HuH-7 (cell line): Measurements from ENCODE around the gene RUVBL2.
"Not testable (repeated sequence)": the region's sequence is repeated elsewhere in the genome, so short reads cannot be mapped to it uniquely, and the experiment has no call there.

Experiments used
- DNase-seq: peaks from one replicate; pipeline ENCODE4 v3.0.0; 2011; ENCODE audit warnings: low spot score

Gene RUVBL2

DNA sequence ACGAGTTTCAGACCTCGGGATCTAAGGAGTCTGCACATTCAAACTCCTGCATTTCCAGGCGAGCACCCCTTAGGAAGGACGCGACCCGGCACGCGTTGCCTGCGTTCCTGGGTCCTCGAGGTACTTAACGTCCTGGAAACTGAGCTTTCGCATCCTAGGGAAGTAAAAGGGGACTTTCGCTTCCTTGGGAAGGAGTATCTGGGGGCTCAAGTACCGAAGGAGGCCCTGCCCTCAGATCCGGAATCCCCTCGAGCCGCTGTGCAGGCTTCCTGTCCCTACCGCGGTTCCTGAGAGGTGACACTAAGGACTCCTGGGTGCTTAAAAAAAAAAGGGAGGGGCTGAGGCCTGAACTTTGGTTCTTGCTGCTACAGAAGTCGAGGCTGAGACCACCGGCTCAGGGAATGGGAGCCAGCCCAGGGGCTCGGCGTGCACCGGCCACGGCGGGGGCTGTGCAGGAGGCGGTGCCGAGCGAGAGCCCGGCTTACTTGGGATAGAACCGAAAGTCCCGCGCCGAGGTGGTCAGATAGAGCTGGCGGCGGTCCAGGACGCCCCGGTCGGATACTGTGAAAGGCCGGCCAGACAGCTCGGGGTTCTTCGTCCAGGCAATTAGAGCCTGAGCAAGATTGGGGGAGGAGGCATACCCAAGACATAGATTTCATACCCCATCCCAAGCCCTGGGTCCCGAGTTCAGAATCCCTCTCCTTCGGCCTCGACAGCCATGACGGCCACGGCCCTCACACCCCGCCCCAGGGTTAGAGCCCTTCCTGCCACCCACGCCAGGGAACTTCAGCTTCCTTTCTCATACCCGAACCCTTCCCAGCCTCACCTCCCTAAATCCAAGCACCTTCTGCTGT is 24.9 kb downstream of the RUVBL2 start:
- not testable (repeated sequence) for DNase-seq

DNA sequence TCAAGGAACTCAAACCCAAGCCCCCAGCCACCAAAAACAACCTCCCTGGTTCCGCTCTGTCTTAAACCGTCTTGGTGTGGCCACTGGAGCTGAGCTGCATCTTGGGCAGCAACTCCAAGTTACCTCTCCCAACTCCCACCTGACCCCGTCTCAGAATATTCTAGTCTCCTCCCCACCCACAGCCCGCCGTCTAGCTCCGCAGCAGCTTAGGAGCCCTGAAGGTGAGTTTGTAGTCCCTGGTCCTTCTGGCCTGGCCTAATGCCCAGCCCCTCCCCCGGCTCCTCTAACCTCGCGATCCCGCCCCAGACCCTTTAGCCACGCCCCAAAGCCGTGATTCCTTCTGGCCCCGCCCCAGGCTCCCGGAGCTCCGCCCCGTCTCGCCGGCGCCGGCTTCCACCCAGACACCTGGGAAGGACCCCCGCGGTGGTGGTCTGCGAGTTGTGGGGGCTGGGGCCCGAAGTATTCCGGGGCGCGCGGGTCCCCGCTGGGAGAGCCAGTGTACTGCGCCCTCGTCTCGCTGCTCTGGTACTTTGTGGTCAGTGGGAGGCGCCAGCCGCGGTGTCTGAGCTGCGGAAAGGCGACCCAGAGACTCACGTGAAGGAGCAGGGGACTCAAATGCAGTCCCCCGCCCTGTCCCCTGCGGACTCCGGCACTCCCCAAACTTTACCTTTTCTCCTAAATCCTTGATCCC is 25.7 kb downstream of the RUVBL2 start:
- peak; percentile 94 for DNase-seq

DNA sequence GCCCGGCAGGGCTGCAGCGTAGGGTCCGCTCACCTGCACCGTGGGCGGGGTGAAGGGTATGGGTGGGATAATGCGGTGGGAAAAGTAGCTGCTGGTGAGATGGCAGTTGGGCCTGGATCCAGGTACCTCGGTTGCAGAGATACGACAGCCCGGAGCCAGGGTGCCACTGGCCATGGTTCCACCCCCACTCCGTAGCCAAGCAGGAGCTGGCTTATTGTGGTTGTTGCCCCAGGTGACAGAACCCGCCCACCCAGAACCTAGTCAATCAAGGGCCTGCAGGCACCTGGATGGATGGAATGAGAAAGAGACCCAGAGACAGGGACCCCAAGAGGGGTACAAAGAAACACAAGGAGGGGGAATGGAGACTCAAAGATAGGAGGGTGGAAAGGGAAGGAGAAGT is 26.7 kb downstream of the RUVBL2 start:
- no peak for DNase-seq

DNA sequence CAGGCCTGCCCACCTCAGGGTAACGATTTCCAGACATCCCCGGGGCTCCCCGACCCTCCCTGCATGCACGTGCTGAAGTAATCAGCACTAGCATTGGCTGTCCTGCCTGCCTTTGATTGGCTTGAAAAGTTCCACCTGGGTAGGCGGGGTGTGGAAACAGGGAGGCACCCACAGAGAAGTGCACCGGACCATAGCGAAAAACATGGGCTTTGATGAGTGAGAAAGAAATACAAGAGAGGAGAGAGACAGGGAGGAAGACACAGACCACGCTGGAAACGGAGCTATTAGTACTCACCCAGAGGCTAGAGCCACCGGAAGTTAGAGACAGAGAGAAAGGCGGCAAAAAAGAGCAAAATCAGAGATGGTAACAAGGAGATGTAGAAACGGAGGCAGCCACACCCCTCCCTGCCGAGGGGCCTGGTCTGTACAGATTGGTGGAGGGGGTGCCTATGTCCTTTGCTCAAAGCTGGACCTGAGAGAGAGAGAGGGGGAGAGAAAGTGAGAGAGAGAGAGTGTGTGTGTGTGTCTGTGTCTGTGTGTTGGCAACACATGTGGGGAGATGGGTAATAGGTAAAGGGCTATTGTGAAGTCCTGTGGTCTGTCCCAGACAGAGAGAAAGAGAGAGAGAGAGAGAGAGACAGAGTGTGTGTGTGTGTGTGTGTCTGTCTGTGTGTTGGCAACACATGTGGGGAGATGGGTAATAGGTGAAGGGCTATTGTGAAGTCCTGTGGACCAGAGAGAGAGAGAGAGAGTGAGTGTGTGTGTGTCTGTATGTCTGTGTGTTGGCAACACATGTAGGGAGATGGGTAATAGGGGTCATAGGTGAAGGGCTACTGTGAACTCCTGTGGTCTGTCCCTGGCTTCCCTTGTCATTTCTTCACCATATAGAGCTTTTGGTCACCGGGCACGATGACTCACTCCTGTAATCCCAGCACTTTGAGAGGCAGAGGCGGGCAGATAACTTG is 27.5 kb downstream of the RUVBL2 start:
- no peak for DNase-seq

DNA sequence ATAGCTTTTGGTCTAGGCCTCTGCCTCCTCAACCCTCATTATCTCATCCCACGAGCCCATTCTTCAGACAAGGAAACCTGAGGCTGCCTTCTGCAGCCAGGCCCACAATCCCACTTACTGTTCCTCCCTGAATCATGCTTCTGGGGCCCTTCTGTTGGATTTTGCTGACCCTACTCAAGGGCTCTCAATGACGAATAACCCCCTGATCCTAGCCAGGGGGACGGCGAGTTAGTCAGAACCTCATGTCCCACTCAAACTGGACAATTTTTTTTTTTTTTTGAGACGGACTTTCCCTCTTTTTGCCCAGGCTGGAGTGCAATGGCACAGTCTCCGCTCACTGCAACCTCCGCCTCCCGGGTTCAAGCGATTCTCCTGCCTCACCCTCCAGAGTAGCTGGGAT is 28.4 kb downstream of the RUVBL2 start:
- DNase-seq, result no peak

DNA sequence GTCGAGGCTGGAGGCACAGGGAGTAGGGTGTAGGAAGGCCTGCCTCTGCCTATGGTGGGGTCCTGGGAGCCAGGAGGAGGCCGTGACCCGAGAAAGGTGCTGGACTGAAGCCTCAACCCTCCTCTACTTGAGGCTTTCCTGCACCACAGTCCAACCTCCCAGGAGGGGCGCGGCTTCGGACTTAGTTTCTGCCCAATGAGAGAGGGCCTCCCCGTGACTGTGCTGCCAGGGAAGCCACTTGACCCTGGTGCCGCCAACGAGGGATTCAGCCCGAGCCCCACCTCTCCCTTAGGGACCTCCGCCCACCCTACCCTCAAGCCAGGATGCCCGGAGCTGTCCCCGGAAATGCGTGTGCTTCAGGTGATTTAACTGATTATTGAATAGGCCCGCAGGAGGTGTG is 30.5 kb downstream of the RUVBL2 start, which contains the start of gene CGB3:
Gene CGB3, minus strand, starts transcription at position 101 of the 400 bp plus-strand sequence. CDS start 362 bp downstream, outside the sequence.
- not testable (repeated sequence) for DNase-seq

DNA sequence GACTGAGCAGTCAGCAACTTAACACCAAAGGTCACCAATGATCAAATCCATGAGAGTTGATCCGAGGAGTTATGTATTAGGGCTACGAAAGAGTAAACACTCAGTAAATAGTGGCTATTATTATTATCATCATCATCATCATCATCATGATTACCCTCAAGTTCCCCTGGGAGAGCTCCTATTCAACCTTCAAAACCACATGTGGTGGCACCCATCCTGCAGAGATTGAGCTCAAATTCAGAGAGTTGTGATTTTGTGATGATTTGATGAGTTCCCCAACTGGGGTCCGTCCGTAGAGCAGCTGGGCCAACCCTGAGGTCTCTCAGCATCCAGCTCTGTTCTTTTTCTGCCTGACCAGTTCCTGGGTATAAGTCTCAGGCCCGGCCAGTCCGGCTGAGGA is 31.4 kb downstream of the RUVBL2 start:
- DNase-seq, result not testable (repeated sequence)

DNA sequence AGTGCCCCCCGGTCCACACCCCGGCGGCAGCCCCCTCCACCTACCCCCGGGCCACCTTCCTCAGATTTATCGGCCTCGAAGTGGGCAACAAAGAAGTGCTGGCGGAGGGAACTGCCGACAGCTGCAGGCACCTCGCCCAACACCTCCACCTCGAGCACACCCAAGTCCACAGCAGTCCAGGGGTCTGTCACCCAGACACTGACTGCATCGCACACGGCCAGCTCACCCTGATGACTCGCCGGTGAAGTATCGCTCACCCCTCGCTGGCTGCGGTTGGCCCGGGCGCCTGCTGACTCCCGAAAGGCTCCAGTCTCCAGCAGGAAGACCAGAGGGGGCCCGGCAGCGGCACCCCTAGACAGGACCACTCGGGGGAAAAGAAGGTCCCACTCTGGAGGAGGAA is 31.9 kb downstream of the RUVBL2 start:
- DNase-seq, result not testable (repeated sequence)

DNA sequence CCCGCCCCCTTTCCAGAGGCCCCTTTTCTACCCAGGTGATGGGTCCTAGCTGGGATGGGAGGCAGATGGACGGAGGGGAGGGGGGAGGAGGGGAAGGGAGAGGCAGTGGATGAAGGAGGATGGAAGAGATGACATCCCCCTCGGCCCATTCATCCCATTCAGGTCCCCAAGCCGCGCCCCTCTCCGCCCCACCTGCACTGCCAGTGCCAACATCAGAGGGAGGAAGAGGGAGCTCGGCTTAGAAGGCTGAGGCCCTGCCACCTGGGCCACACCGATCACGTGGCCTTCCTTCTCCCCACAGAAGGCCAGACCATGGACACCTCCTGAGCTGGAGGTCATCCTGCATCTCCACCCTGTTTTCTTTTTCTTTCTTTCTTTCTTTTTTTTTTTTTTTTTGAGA is 35.0 kb downstream of the RUVBL2 start:
- DNase-seq, result not testable (repeated sequence)

DNA sequence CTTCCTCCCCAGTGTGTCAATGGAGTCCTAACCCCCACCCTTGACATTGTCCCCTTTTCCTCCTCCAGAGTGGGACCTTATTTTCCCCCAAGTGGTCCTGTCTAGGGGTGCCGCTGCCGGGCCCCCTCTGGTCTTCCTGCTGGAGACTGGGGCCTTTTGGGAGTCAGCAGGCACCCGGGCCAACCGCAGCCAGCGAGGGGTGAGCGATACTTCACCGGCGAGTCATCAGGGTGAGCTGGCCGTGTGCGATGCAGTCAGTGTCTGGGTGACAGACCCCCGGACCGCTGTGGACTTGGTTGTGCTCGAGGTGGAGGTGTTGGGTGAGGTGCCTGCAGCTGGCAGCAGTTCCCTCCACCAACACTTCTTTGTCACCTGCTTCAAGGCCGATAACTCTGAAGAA is 36.1 kb downstream of the RUVBL2 start:
- DNase-seq, result not testable (repeated sequence)

DNA sequence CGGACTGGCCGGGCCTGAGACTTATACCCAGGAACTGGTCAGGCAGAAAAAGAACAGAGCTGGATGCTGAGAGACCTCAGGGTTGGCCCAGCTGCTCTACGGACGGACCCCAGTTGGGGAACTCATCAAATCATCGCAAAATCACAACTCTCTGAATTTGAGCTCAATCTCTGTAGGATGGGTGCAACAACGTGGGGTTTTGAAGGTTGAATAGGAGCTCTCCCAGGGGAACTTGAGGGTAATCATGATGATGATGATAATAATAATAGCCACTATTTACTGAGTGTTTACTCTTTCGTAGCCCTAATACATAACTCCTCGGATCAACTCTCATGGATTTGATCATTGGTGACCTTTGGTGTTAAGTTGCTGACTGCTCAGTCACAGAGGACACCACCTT is 36.6 kb downstream of the RUVBL2 start:
- DNase-seq, result not testable (repeated sequence)

DNA sequence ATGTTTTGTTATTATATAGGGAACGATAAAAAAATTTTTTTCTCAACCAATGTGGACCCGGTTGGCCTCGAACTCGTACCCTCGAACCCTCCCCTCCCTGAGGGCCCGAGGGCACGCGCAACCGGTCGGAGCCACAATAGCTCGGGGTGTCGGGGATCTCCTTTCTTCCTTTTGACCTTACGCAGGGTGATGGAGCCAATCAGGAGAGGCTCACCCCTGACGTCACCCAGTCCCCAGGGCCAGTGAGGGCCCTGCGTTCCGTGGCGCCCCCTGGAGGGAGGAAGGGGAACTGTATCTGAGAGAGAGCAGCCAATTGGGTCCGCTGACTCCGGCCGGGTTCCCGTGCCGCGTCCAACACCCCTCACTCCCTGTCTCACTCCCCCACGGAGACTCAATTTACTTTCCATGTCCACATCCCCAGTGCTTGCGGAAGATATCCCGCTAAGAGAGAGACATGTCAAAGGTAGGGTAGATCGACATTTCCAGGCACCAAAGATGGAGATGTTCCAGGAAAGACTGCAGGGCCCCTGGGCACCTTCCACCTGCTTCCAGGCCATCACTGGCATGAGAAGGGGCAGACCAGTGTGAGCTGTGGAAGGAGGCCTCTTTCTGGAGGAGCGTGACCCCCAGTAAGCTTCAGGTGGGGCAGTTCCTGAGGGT is 38.1 kb downstream of the RUVBL2 start, which contains the start of gene CGB2:
Gene CGB2, plus strand, starts transcription at position 249 of the 660 bp plus-strand sequence. Its CDS starts 206 bp downstream, at position 455.
- peak; percentile 64 for DNase-seq

DNA sequence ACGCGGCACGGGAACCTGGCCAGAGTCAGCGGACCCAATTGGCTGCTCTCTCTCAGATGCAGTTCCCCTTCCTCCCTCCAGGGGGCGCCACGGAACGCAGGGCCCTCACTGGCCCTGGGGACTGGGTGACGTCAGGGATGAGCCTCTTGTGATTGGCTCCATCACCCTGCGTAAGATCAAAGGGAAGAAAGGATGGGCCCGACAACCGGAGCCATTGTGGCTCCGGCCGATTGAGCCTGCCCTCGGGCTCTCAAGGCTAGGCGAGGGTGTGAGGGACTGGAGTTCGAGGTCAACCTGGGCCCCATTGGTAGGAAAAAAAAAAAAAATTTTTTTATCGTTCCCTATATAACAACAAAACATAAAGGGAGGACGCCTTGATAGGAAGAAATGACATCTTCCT is 43.1 kb downstream of the RUVBL2 start, which contains the start of gene CGB1:
Gene CGB1, minus strand, starts transcription at position 81 of the 400 bp plus-strand sequence. CDS start 184 bp downstream, outside the sequence.
- DNase-seq, result peak; percentile 81

DNA sequence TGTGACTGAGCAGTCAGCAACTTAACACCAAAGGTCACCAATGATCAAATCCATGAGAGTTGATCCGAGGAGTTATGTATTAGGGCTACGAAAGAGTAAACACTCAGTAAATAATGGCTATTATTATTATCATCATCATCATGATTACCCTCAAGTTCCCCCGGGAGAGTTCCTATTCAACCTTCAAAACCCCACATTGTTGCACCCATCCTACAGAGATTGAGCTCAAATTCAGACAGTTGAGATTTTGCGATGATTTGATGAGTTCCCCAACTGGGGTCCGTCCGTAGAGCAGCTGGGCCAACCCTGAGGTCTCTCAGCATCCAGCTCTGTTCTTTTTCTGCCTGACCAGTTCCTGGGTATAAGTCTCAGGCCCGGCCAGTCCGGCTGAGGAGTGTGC is 44.4 kb downstream of the RUVBL2 start:
- DNase-seq, result not testable (repeated sequence)

DNA sequence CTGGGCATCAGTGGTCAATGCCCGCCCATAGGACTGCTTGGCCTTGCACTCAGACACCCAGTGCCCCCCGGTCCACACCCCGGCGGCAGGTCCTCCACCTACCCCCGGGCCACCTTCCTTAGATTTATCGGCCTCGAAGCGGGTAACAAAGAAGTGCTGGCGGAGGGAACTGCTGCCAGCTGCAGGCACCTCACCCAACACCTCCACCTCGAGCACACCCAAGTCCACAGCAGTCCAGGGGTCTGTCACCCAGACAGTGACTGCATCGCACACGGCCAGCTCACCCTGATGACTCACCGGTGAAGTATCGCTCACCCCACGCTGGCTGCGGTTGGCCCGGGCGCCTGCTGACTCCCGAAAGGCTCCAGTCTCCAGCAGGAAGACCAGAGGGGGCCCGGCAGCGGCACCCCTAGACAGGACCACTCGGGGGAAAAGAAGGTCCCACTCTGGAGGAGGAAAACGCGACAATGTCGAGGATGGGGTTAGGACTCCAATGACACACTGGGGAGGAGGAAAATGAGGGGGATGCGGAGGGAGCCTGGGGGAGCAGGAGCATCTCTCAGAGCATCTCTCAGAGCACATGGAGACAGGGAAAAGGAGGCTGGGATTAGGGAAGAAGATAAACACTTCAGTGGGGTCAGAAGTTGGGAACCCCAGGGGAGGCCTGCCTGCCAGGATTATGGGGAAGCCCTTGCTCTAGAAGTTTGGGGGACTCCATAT is 45.0 kb downstream of the RUVBL2 start:
- not testable (repeated sequence) for DNase-seq

DNA sequence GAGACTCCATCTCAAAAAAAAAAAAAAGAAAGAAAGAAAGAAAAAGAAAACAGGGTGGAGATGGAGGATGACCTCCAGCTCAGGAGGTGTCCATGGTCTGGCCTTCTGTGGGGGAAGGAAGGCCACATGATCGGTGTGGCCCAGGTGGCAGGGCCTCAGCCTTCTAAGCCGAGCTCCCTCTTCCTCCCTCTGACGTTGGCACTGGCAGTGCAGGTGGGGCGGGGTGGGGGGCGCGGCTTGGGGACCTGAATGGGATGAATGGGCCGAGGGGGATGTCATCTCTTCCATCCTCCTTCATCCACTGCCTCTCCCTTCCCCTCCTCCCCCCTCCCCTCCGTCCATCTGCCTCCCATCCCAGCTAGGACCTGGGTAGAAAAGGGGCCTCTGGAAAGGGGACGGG is 46.0 kb downstream of the RUVBL2 start:
- DNase-seq, result not testable (repeated sequence)

DNA sequence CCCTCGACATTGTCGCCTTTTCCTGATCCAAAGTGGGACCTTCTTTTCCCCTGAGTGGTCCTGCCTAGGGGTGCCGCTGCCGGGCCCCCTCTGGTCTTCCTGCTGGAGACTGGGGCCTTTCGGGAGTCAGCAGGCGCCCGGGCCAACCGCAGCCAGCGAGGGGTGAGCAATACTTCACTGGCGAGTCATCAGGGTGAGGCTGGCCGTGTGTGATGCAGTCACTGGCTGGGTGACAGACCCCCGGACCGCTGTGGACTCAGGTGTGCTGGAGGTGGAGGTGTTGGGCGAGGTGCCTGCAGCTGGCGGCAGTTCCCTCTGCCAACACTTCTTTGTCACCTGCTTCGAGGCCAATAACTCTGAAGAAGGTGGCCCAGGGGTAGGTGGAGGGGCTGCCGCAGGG is 48.5 kb downstream of the RUVBL2 start:
- DNase-seq, result no peak

DNA sequence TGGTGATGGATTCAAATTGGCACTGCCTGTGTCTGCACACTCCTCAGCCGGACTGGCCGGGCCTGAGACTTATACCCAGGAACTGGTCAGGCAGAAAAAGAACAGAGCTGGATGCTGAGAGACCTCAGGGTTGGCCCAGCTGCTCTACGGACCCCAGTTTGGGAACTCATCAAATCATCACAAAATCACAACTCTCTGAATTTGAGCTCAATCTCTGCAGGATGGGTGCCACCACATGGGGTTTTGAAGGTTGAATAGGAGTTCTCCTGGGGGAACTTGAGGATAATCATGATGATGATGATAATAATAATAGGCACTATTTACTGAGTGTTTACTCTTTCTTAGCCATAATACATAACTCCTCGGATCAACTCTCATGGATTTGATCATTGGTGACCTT is 49.0 kb downstream of the RUVBL2 start:
- DNase-seq, result not testable (repeated sequence)

DNA sequence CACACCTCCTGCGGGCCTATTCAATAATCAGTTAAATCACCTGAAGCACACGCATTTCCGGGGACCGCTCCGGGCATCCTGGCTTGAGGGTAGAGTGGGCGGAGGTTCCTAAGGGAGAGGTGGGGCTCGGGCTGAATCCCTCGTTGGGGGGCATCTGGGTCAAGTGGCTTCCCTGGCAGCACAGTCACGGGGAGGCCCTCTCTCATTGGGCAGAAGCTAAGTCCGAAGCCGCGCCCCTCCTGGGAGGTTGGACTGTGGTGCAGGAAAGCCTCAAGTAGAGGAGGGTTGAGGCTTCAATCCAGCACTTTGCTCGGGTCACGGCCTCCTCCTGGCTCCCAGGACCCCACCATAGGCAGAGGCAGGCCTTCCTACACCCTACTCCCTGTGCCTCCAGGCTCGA is 49.9 kb downstream of the RUVBL2 start, which contains the start of gene CGB5:
Gene CGB5, plus strand, starts transcription at position 301 of the 400 bp plus-strand sequence. CDS start 362 bp downstream, outside the sequence.
- DNase-seq, result not testable (repeated sequence)

DNA sequence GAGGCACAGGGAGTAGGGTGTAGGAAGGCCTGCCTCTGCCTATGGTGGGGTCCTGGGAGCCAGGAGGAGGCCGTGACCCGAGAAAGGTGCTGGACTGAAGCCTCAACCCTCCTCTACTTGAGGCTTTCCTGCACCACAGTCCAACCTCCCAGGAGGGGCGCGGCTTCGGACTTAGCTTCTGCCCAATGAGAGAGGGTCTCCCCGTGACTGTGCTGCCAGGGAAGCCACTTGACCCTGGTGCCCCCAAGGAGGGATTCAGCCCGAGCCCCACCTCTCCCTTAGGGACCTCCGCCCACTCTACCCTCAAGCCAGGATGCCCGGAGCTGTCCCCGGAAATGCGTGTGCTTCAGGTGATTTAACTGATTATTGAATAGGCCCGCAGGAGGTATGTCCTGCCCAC is 55.3 kb downstream of the RUVBL2 start, which contains the start of gene CGB8:
Gene CGB8, minus strand, starts transcription at position 101 of the 400 bp plus-strand sequence. CDS start 372 bp downstream, outside the sequence.
- DNase-seq, result not testable (repeated sequence)
